Parathyroid adenoma (tissue), 2 donors: ENCODE data around the gene WWP2.
"Not testable (repeated sequence)": the region's sequence is repeated elsewhere in the genome, so short reads cannot be mapped to it uniquely, and the experiment has no call there.

Experiments
- H2AFZ ChIP-seq: fragments of 300-600 bp; sonication (generic); one replicate; pipeline ENCODE4 v1.7.0; 2017; ENCODE audit warnings: antibody characterized with exemption, mild to moderate bottlenecking
- H3K27ac ChIP-seq: fragments of 300-600 bp; sonication (generic); one replicate; pipeline ENCODE4 v1.7.0; 2017
- H3K27me3 ChIP-seq: fragments of 300-600 bp; sonication (generic); one replicate; pipeline ENCODE4 v1.7.0; 2017; ENCODE audit warnings: low read length; ENCODE audit not compliant: control insufficient read depth, insufficient read depth
- H3K36me3 ChIP-seq: fragments of 300-600 bp; sonication (generic); one replicate; pipeline ENCODE4 v1.7.0; 2017; ENCODE audit warnings: low read length; ENCODE audit not compliant: control insufficient read depth, insufficient read depth
- H3K4me1 ChIP-seq: fragments of 300-600 bp; sonication (generic); one replicate; pipeline ENCODE4 v1.7.0; 2017; ENCODE audit warnings: control low read depth
- H3K4me2 ChIP-seq: fragments of 300-600 bp; sonication (generic); one replicate; pipeline ENCODE4 v1.7.0; 2017; ENCODE audit warnings: low read length
- H3K4me3 ChIP-seq: fragments of 300-600 bp; sonication (generic); one replicate; pipeline ENCODE4 v1.7.0; 2017; ENCODE audit warnings: low read depth, low read length
- H3K79me2 ChIP-seq: fragments of 300-600 bp; sonication (generic); one replicate; pipeline ENCODE4 v1.7.0; 2017; ENCODE audit warnings: control low read depth
- H3K9ac ChIP-seq: fragments of 300-600 bp; sonication (generic); one replicate; pipeline ENCODE4 v1.7.0; 2017; ENCODE audit warnings: mild to moderate bottlenecking
- H3K9me3 ChIP-seq: fragments of 300-600 bp; sonication (generic); one replicate; pipeline ENCODE4 v1.7.0; 2017; ENCODE audit warnings: low read length; ENCODE audit not compliant: control insufficient read depth
- TF ChIP-seq, protein P1 (sequence below): fragments of 300-600 bp; sonication (generic); IDR thresholded peaks from one replicate; pipeline ENCODE4 v1.7.0; 2017; ENCODE audit warnings: antibody characterized with exemption, mild to moderate bottlenecking
- donor health status: primary hyperparathyroidism.

WWP2 gene

DNA sequence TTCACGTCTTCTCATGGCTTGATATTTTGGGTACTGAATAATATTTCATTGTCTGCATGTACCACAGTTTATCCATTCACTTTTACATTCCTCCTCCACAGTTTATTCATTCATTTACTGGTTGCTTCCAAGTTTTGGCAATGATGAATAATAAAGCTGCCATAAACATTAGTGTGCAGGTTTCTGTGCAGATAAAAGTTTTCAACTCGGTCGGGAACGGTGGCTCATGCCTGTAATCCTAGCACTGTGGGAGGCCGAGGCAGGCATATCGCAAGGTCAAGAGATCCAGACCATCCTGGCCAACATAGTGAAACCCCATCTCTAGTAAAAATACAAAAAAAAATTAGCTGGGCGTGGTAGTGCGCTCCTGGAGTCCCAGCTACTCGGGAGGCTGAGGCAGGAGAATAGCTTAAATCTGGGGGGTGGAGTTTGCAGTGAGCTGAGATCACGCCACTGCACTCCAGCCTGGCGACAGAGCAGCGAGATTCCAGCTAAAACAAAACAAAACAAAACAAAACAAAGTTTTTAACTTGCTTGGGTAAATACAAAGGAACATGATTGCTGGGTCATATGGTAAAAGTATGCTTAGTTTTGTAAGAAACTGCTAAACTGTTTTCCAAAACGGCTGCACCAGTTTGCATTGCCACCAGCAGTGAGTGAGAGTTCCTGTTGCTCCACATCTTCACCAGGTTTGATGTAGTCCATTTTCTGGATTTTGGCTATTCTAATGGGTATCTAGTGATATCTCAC, 89.5 kb downstream of the WWP2 start:
- Histone ChIP-seq H2AFZ (no peak overlapping the region), H3K9me3 (no peaks in the 10 kb centered on the region), H3K27ac (no peak overlapping the region), H3K4me1 (peaks cover 4% of the 10 kb centered on the region), H3K79me2 (peaks cover 12% of the 10 kb centered on the region), H3K4me2 (no peak overlapping the region), H3K27me3 (no peaks in the 10 kb centered on the region), H3K36me3 (no peaks in the 10 kb centered on the region), H3K9ac (no peak overlapping the region), H3K4me3 (no peak overlapping the region)
- TF ChIP-seq, protein P1, sequence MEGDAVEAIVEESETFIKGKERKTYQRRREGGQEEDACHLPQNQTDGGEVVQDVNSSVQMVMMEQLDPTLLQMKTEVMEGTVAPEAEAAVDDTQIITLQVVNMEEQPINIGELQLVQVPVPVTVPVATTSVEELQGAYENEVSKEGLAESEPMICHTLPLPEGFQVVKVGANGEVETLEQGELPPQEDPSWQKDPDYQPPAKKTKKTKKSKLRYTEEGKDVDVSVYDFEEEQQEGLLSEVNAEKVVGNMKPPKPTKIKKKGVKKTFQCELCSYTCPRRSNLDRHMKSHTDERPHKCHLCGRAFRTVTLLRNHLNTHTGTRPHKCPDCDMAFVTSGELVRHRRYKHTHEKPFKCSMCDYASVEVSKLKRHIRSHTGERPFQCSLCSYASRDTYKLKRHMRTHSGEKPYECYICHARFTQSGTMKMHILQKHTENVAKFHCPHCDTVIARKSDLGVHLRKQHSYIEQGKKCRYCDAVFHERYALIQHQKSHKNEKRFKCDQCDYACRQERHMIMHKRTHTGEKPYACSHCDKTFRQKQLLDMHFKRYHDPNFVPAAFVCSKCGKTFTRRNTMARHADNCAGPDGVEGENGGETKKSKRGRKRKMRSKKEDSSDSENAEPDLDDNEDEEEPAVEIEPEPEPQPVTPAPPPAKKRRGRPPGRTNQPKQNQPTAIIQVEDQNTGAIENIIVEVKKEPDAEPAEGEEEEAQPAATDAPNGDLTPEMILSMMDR, result no peak

DNA sequence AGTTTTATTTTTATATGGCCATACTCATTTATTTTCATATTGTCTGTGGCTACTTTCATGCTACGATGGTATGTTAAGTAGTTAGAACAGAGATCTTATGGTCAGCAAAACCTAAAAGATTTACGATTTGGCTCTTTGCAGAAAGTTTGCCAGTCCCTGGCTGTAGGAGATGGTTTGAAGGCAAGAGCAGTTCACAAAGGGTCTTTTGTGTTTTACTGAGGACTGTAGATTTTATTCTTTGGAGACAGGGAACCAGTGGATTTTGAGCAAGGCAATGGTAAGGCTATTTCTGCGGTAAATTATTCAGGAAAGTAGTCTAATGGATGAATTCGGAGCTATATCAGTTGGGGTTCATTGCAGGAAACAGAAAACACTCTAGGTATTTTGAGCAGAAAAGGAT, 90.7 kb downstream of the WWP2 start:
- TF ChIP-seq, protein P1, result no peak
- H3K27me3 ChIP-seq, result no peaks in the 10 kb centered on the region
- peaks cover 12% of the 10 kb centered on the region for H3K79me2 ChIP-seq
- H3K9me3 ChIP-seq, result no peaks in the 10 kb centered on the region
- H3K36me3 ChIP-seq, result no peaks in the 10 kb centered on the region
- no peak overlapping the region for H3K9ac ChIP-seq
- no peak overlapping the region for H3K4me3 ChIP-seq
- H3K4me2 ChIP-seq, result no peak overlapping the region
- H3K27ac ChIP-seq, result no peak overlapping the region
- H3K4me1 ChIP-seq, result peaks cover 4% of the 10 kb centered on the region
- H2AFZ ChIP-seq, result no peak overlapping the region

DNA sequence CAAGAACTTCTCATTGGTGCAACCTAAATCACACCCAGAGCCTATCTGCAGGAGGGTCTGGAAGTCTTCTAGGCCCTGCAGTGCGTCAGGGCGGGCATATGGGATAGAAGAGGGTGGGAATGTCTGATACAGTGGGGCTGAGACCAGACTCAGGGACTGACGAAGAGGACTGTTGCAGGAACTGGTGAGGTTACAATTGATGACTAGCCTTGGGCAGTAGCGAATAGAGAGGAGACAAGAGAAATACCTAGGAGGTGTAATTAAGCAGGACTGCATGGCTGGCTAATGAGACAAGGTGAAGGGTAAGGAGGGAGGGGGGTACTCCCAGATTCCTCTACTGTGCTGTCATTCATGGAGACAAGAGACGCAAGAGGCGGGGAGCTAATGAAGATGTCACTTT, 91.3 kb downstream of the WWP2 start:
- Histone ChIP-seq H3K4me2 (no peak overlapping the region), H3K9me3 (no peaks in the 10 kb centered on the region), H3K27me3 (no peaks in the 10 kb centered on the region), H3K9ac (no peak overlapping the region), H2AFZ (no peak overlapping the region), H3K4me3 (no peak overlapping the region), H3K27ac (no peak overlapping the region), H3K79me2 (peaks cover 12% of the 10 kb centered on the region), H3K36me3 (no peaks in the 10 kb centered on the region), H3K4me1 (peaks cover 4% of the 10 kb centered on the region)
- TF ChIP-seq, protein P1, result no peak

DNA sequence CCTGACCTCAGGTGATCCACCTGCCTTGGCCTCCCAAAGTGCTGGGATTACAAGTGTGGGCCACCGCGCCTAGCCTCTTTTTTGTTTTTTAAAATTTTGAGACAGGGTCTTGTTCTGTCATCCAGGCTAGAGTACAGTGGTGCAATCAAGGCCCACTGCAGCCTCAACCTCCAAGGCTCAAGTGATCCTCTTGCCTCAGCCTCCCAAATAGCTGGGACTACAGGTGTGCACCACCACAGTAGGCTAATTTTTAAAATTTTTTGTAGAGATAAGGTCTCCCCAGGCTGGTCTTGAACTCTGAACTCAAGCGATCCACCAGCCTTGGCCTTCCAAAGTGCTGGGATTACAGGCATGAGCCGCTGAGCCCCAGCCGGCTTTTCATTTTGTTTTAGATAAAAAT, 92.6 kb downstream of the WWP2 start:
- not testable (repeated sequence) for H3K9me3 ChIP-seq, H3K4me2 ChIP-seq, H3K27me3 ChIP-seq, H3K4me3 ChIP-seq, H3K4me1 ChIP-seq, H2AFZ ChIP-seq, H3K27ac ChIP-seq, H3K9ac ChIP-seq, H3K79me2 ChIP-seq, H3K36me3 ChIP-seq

DNA sequence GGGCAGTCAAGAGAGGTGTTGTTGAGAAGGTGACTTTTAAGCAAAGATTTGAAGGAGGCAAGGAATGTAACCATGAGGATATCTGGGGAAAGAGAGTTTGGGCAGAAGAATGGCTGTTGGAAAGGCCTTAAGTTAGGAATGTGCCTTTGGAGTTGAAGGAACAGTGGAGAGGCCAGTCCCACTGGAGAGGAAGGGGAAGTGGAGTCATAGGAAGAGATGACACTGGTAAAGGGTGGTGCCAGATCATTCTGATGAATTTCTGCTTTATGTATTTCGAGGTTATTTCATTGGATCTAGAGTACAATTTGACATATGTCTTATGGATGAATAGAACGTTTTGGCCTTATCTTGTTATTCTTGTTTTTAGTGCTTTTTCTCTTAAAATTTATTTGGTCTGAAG, 93.5 kb downstream of the WWP2 start:
- Histone ChIP-seq H3K36me3 (no peaks in the 10 kb centered on the region), H3K9ac (no peak overlapping the region), H3K79me2 (peaks cover 9% of the 10 kb centered on the region), H3K27me3 (no peaks in the 10 kb centered on the region), H3K4me2 (no peak overlapping the region), H3K4me3 (no peak overlapping the region), H3K4me1 (no peaks in the 10 kb centered on the region), H2AFZ (no peak overlapping the region), H3K27ac (peak overlapping the region; percentile 51), H3K9me3 (no peaks in the 10 kb centered on the region)
- TF ChIP-seq, protein P1, result no peak
